AG09309 (cell line): ENCODE data around the gene CCDC27.
A peak's percentile ranks its signal among the peaks of the same experiment; 100 is the strongest.
"Not testable (repeated sequence)": the region's sequence is repeated elsewhere in the genome, so short reads cannot be mapped to it uniquely, and the experiment has no call there.

Experiments
- DNase-seq: peaks from one replicate; pipeline ENCODE4 v3.0.0-alpha.2; 2010; ENCODE audit warnings: low read depth
- H3K4me3 ChIP-seq: 2 replicates; pipeline ENCODE4 v1.5.1; 2011; ENCODE audit warnings: mild to moderate bottlenecking, low read depth, low read length, moderate library complexity; ENCODE audit not compliant: control insufficient read depth
- CTCF ChIP-seq: IDR thresholded peaks from 2 replicates; pipeline ENCODE4 v1.5.1; 2011; ENCODE audit warnings: mild to moderate bottlenecking, low read depth, low read length, inconsistent platforms; ENCODE audit not compliant: insufficient read depth, control insufficient read depth; ENCODE audit errors: missing control alignments

CCDC27 gene

GRCh38 chr1:3746389-3746829 lies 5.8 kb upstream of the CCDC27 start:
- TF ChIP-seq CTCF: no peak
- DNase-seq: no peak
- peak overlapping the region; percentile 59 for H3K4me3 ChIP-seq

GRCh38 chr1:3746830-3747521 lies 5.3 kb upstream of the CCDC27 start:
- peak; percentile 10 for DNase-seq
- no peak for TF ChIP-seq CTCF
- H3K4me3 ChIP-seq: peak overlapping the region; percentile 59

GRCh38 chr1:3747522-3747848 lies 4.8 kb upstream of the CCDC27 start:
- no peak for TF ChIP-seq CTCF
- DNase-seq: no peak
- peak overlapping the region; percentile 59 for H3K4me3 ChIP-seq

- peak overlapping the region; percentile 59 for H3K4me3 ChIP-seq
- no peak for TF ChIP-seq CTCF
- no peak for DNase-seq
Measured at GRCh38 chr1:3747903-3748302, 4.3 kb upstream of the CCDC27 start.

- not testable (repeated sequence) for H3K4me3 ChIP-seq, DNase-seq
Measured at GRCh38 chr1:3748316-3748900, 3.8 kb upstream of the CCDC27 start.

GRCh38 chr1:3749512-3749911 lies 2.7 kb upstream of the CCDC27 start:
- TF ChIP-seq CTCF: no peak
- H3K4me3 ChIP-seq: no peak overlapping the region
- DNase-seq: no peak

- TF ChIP-seq CTCF: no peak
- no peak overlapping the region for H3K4me3 ChIP-seq
- DNase-seq: no peak
Measured at GRCh38 chr1:3750741-3751140, 1.5 kb upstream of the CCDC27 start.
